Measurements from ENCODE around the gene RBM38.

DNA sequence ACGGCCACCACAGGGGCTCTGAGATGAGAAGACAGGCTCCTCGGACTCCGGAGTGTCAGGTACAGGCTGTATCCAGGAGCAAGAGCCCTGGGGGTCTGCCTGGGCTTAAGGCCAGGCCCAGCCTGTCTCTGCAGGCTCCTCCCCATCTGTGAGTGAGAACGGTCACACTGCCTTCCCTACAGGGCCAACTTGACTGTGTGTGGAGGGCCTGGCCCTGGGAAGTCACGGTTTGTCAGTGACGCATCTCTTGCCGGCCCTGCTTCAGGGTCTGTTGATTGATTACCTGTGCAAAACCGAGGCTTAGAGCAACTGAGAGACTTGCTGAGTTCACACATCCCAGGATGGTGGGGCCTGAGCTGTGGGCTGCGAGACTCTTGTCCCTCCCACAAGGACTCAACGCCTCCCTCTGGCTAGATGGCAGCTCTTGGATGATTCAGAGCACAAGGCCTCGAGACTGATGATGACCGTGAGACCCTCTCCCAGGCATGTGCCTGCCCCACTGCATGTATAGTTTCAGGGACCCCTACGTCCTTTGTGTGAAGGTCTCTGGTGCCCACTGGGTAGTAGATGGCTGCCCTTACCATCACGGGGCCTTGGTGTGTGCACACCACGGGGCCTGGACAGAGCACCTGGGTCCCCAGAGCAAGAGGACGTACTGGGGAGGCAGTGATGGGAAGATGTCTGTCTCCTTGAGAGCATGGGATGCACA lies 5.9 kb downstream of the RBM38 start:
- TF ChIP-seq, protein P1, sequence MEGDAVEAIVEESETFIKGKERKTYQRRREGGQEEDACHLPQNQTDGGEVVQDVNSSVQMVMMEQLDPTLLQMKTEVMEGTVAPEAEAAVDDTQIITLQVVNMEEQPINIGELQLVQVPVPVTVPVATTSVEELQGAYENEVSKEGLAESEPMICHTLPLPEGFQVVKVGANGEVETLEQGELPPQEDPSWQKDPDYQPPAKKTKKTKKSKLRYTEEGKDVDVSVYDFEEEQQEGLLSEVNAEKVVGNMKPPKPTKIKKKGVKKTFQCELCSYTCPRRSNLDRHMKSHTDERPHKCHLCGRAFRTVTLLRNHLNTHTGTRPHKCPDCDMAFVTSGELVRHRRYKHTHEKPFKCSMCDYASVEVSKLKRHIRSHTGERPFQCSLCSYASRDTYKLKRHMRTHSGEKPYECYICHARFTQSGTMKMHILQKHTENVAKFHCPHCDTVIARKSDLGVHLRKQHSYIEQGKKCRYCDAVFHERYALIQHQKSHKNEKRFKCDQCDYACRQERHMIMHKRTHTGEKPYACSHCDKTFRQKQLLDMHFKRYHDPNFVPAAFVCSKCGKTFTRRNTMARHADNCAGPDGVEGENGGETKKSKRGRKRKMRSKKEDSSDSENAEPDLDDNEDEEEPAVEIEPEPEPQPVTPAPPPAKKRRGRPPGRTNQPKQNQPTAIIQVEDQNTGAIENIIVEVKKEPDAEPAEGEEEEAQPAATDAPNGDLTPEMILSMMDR (IDR thresholded peaks at IDR 0.05) = no peak
- TF ChIP-seq POLR2A (IDR thresholded peaks at IDR 0.05) = no peak

Measured in adrenal gland (tissue), 5 donors.